Embryonic facial prominence (tissue), 1 donor: ENCODE results near the gene SMR3B.

Source experiments
- DNase-seq: peaks from one replicate; pipeline ENCODE4 v3.0.0-alpha.2; 2016; ENCODE audit errors: extremely low spot score

Gene SMR3B

GRCh38 chr4:70382691-70383181 lies at the start of gene SMR3B:
Gene SMR3B, plus strand, starts transcription at chr4:70383131. Its CDS starts 1,380 bp downstream, at chr4:70384511.
- DNase-seq = no peak

DNA sequence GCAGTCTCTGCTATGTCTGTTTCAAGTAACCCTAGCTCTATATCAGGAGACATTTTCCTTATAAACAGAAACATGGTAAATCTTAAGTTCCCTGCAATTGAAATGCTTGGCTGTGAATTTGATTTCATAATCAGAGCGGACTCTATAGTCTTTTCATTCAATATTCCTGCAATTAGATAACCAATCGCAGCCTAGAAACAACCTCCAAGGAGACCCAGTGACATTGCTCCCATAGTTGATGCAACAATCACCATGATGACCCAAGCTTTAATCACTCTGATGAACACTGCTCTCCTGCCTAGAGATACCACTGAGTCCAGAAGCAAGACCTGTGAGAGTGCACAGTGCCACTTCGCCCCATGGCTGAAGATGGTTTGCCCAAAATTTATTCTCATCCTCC lies 48.2 kb upstream of the SMR3B start, which contains the start of gene CABS1:
TSS of gene CABS1 (plus strand) at position 301 of the 400 bp plus-strand sequence. CDS start at position 360, 59 bp downstream.
- no peak for DNase-seq

GRCh38 chr4:70336043-70336442 lies 46.9 kb upstream of the SMR3B start:
- no peak for DNase-seq

GRCh38 chr4:70337886-70338420 lies 45.0 kb upstream of the SMR3B start:
- DNase-seq = no peak

DNA sequence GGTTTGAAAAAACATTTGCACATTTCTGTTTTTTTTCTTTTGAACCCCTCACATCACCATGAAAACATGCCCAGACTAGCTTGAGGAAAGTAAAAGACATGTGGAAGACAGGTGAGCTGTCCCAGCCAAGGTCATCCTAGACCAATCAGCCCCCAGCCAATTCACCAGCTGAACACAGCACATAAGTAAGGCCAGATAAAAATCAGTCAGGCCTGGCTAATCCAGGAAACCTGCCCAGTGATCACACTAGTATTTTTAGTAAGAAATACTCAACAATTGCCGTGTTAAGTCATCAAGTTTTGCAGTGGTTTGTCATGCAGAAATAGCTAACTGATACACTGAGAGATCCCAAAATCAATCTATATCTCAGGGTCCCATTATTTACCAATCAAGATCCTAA lies 26.7 kb upstream of the SMR3B start:
- no peak for DNase-seq

GRCh38 chr4:70359115-70359661 lies 23.7 kb upstream of the SMR3B start:
- DNase-seq = no peak

GRCh38 chr4:70360460-70360859 lies 22.5 kb upstream of the SMR3B start, which contains the start of gene SMR3A:
Gene SMR3A, plus strand, starts transcription at chr4:70360760. Its CDS starts 1,356 bp downstream, at chr4:70362116.
- no peak for DNase-seq

DNA sequence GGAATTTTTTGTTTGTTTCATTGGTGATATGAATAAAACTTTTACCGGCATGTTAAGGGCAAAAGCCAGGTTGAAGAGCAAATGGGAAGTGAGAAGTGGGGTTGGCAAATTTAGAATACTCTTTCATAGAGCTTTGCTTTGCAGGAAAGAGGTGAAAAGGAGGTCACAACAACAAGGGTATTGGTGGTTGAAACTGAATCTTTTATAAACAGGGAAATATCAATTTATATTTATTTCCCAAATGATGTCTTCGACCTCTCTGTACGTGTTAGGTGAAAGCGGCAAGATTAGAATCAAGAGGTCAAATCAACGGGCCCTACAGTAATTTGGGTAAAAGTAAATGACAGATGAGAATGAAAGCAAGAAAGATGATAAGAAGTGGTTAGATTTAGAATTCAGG lies 18.9 kb upstream of the SMR3B start:
- no peak for DNase-seq

- no peak for DNase-seq
Observed at GRCh38 chr4:70365479-70365878, 17.5 kb upstream of the SMR3B start.

DNA sequence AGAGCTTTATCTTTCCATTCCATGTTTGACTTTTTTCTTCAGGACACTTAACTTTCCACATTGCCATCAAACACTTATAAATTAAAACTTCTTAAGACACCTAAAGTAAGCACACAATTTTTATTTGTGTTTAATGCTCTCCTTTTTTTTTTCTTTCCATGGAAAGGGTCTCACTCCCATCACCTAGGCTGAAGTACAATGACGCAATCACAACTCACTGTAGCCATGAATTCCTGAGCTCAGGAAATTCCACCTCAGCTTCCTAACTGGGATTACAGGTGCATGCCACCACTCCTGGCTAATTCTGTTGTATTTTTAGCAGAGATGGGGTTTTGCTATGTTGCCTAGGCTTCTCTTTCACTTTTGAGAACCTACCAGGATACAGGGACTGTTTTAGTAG lies 15.1 kb upstream of the SMR3B start:
- no peak for DNase-seq

- no peak for DNase-seq
Observed at GRCh38 chr4:70371987-70372386, 10.9 kb upstream of the SMR3B start.

GRCh38 chr4:70372760-70373159 lies 10.2 kb upstream of the SMR3B start:
- no peak for DNase-seq

GRCh38 chr4:70380578-70380977 lies 2.4 kb upstream of the SMR3B start:
- DNase-seq = no peak

DNA sequence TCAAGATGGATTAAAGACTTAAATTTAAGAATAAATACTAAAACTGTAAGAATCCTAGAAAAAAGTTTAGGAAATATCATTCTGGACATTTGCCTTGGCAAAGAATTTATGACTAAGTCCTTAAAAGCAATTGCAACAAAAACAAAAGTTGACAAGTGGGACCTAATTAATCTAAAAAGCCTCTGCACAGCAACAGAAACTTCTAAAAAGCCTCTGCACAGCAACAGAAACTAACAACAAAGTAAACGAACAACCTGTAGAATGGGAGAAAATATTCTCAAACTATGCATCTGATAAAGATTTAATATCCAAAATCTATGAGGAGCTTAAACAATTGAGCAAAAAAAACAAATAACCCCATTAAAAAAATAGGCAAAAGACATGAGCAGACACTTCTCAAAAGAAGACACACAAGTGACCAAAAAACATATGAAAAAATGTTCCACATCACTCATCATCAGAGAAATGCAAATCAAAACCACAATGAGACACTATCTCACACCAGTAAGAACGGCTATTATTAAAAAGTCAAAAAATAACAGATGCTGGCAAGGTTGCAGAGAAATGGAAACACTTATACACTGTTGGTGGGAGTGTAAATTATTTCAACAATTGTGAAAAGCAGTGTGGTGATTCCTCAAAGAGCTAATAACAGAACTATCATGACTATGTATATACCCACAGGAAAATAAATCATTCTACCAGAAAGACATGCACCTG lies 9.3 kb downstream of the SMR3B start:
- no peak for DNase-seq

DNA sequence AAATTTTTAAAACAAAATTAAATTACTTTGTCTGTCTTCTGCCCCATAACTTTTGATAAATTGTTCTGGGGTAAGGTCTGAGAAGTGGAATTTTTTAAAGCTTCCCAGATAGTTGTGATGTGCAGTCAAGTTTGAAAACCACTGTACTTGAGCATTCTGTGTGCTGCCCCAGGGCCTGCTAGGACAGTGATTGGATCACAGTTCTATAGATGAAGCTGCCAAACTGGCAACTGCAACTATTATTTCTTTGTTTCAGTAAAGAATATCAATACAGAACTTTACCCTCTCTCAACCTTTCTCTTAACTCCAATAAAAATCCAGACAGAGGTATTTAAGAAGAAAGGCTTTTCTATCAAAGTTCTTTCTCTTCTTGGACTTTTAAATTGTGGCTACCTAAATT lies 14.6 kb downstream of the SMR3B start, which contains the start of gene OPRPN:
TSS of gene OPRPN (plus strand) at position 361 of the 400 bp plus-strand sequence. CDS start 1,346 bp downstream, outside the sequence.
- no peak for DNase-seq

- no peak for DNase-seq
Observed at GRCh38 chr4:70399319-70399718, 16.4 kb downstream of the SMR3B start.

DNA sequence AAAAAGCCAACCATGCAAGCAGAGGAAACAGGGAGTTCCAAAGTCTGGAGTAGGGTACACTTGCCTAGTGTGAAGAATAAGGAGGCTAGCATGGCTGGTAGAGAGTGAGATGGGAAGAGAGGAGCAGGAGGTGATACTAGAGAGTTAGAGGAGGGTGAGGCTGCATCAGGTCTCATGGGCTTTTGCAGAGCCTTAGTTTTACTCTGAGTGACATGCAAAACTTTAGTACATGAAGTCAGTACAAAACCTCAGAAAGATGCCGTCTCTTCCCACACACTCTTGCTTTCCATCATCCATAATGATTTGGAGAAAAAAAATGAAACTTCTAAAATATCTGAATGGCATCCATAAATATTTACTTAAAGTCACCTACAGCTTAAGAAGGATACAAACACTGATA lies 19.8 kb downstream of the SMR3B start:
- no peak for DNase-seq

- DNase-seq = no peak
Observed at GRCh38 chr4:70405765-70406164, 22.8 kb downstream of the SMR3B start.

DNA sequence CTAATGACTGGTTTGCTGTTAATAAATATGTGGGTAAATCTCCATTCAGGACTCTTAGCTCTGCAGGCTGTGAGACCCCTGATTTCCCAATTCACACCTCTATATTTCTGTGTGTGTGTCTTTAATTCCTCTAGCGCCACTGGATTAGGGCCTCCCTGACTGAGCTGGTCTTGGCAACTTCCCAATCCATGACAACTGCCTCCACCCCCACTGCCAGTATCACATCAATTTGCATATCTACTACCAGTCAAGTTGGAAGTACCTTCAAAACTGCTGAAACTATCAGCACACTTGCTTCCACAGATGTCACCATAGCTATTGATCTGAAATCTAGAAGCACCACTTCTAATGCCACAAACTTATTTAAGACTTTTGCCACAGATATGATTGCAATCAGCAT lies 42.4 kb downstream of the SMR3B start:
- DNase-seq = no peak

- DNase-seq = no peak
Observed at GRCh38 chr4:70426789-70427188, 43.9 kb downstream of the SMR3B start.

- DNase-seq = no peak
Observed at GRCh38 chr4:70437197-70437596, 54.3 kb downstream of the SMR3B start.
